BLaER1 (cell line): ENCODE data around the gene SYCE3.
"Not testable (repeated sequence)": the region's sequence is repeated elsewhere in the genome, so short reads cannot be mapped to it uniquely, and the experiment has no call there.

Source experiments
- H3K27ac ChIP-seq: shearing (Covaris generic); formaldehyde crosslinking; 2 replicates; pipeline ENCODE4 v1.8.1; 2022
- H3K27me3 ChIP-seq: shearing (Covaris generic); formaldehyde crosslinking; 2 replicates; pipeline ENCODE4 v1.8.1; 2022
- H3K36me3 ChIP-seq: shearing (Covaris generic); formaldehyde crosslinking; 2 replicates; pipeline ENCODE4 v1.8.1; 2022
- H3K4me1 ChIP-seq: shearing (Covaris generic); formaldehyde crosslinking; 2 replicates; pipeline ENCODE4 v1.8.1; 2022
- H3K4me2 ChIP-seq: shearing (Covaris generic); formaldehyde crosslinking; 2 replicates; pipeline ENCODE4 v1.8.1; 2022
- H3K4me3 ChIP-seq: shearing (Covaris generic); formaldehyde crosslinking; 2 replicates; pipeline ENCODE4 v1.8.1; 2022
- H3K9ac ChIP-seq: shearing (Covaris generic); formaldehyde crosslinking; 2 replicates; pipeline ENCODE4 v1.8.1; 2022
- H3K9me3 ChIP-seq: shearing (Covaris generic); formaldehyde crosslinking; 2 replicates; pipeline ENCODE4 v1.8.1; 2022
- H4K20me1 ChIP-seq: shearing (Covaris generic); formaldehyde crosslinking; 2 replicates; pipeline ENCODE4 v1.8.1; 2022
- Cebpa-rat ChIP-seq: shearing (Covaris generic); IDR thresholded peaks from 2 replicates; pipeline ENCODE4 v1.8.1; 2022

The SYCE3 gene

DNA sequence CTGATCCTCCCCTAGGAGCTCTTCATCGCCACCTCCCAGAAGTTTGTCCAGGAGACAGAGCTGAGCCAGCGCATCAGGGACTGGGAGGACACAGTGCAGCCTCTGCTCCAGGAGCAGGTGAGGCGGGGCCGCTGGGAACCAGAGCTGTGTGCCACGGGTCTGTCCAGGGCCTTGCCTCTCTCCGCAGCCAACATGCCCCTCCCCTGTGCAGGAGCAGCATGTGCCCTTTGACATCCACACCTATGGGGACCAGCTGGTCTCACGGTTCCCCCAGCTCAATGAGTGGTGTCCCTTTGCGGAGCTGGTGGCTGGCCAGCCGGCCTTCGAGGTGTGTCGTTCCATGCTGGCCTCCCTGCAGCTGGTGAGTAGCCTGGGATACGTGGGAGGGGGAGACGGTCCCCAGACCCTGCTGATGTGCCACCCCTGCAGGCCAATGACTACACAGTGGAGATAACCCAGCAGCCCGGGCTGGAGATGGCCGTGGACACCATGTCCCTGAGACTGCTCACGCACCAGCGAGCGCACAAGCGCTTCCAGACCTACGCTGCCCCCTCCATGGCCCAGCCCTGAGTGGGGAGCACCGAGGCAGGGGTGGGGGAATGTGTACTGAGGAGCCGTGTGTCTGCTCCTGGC, 39.8 kb downstream of the SYCE3 start:
- peaks cover 63% of the 10 kb centered on the region for H3K36me3 ChIP-seq
- H3K27ac ChIP-seq: no peak overlapping the region
- H3K9me3 ChIP-seq: no peaks in the 10 kb centered on the region
- H3K4me2 ChIP-seq: no peak overlapping the region
- peaks cover 27% of the 10 kb centered on the region for H3K4me1 ChIP-seq
- TF ChIP-seq Cebpa-rat: no peak
- peaks cover 38% of the 10 kb centered on the region for H4K20me1 ChIP-seq
- peaks cover 2% of the 10 kb centered on the region; the same call in 1 of the 2 replicates for H3K27me3 ChIP-seq
- no peak overlapping the region for H3K9ac ChIP-seq
- H3K4me3 ChIP-seq: no peak overlapping the region

DNA sequence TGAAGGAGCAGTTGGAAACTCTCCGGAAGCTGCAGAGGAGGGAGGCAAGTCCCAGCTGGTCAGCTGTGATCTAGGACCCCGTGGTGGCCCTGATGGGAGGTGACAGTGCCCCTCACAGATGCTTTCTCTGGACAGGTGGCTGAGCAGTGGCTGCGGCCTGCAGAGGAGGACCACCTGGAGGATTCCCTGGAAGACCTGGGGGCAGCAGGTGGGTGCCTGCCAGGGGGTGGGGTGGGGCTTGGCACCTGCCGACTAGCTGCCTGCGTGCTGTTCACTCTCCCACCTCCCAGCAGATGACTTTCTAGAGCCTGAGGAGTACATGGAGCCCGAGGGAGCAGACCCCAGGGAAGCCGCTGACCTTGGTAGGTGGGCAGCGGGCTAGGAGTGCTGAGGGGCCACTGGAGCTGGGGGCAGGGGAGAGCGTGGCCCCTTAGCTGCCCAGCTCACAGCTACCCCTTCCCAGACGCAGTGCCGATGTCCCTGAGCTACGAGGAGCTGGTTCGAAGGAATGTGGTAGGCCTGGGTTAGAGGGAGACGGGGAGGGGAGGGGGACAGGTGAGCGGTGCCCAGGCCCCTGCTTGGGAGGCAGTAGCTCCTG, 40.4 kb downstream of the SYCE3 start:
- Histone ChIP-seq H3K9ac (no peak overlapping the region), H3K27me3 (no peaks in the 10 kb centered on the region), H3K36me3 (peaks cover 69% of the 10 kb centered on the region), H4K20me1 (peaks cover 44% of the 10 kb centered on the region), H3K27ac (no peak overlapping the region), H3K9me3 (no peaks in the 10 kb centered on the region), H3K4me3 (no peak overlapping the region), H3K4me2 (no peak overlapping the region), H3K4me1 (peaks cover 23% of the 10 kb centered on the region)
- no peak for TF ChIP-seq Cebpa-rat

DNA sequence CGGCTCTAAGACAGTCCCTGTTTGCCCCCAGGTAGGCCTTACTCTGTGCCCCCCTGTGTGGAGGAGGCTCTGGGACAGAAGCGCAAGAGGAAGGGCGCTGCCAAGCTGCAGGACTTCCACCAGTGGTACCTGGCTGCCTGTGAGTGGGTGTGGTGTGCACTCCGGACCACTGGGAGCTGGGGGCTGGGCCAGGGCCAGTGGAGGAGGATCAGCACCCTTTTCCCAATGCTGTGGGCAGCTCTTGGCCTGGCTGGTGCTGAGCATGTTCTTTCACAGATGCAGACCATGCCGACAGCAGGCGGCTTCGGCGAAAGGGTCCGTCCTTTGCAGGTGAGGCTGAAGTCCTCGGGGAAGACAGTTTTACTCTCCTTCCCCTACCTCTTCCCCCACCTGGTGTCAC, 41.0 kb downstream of the SYCE3 start:
- Histone ChIP-seq H3K36me3 (peaks cover 75% of the 10 kb centered on the region), H3K4me3 (no peak overlapping the region), H3K9me3 (no peaks in the 10 kb centered on the region), H3K4me1 (peaks cover 23% of the 10 kb centered on the region), H3K9ac (no peak overlapping the region), H3K27ac (no peak overlapping the region), H3K27me3 (no peaks in the 10 kb centered on the region), H3K4me2 (no peak overlapping the region), H4K20me1 (peaks cover 50% of the 10 kb centered on the region)
- TF ChIP-seq Cebpa-rat: no peak

DNA sequence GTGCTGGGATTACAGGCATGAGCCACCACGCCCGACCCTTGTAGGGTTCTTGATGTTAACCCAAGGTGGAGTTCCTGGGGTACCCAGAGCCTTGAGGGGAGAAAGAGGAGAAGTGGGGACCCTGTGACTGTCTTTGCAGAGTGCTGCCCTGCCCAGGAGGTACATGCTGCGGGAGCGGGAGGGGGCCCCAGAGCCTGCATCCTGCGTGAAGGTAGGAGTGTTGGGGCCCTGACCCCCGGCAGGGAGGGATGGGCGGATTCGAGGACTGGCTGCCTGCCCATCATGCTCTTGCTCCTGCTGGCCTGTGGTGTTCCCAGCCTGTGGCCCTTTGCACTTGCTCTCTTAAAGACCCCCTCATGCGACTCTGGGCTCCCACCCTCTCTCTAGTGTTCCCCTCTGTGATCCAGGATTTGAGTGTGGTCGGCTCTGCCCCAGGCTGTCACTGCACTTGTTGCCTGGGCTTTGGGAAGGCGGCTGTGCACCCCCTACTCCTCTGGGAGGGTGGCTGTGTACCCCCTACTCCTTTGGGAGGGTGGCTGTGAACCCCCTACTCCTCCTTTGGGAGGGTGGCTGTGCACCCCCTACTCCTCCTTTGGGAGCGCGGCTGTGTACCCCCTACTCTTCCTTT, 41.8 kb downstream of the SYCE3 start:
- Histone ChIP-seq H3K9ac (no peak overlapping the region), H4K20me1 (peaks cover 57% of the 10 kb centered on the region), H3K27ac (no peak overlapping the region), H3K4me2 (no peak overlapping the region), H3K4me1 (peaks cover 27% of the 10 kb centered on the region), H3K9me3 (no peaks in the 10 kb centered on the region), H3K36me3 (peaks cover 83% of the 10 kb centered on the region), H3K4me3 (no peak overlapping the region), H3K27me3 (no peaks in the 10 kb centered on the region)
- no peak for TF ChIP-seq Cebpa-rat

DNA sequence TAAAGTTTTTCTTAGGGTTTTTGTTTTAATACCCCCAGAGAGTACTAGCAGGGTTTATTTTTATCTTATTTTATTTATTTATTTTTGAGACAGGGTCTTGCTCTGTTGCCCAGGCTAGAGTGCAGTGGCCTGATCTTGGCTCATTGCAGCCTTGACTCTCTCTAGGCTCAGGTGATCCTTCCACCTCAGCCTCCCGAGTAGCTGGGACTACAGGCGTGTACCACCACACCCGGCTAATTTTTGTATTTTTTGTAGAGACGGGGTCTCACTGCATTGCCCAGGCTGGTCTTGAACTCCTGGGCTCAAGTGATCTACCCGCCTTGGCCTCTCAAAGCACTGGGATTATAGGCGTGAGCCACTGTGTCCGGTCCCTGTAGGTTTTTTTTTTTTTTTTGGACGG, 42.5 kb downstream of the SYCE3 start:
- not testable (repeated sequence) for H3K27me3 ChIP-seq, H3K9me3 ChIP-seq, H3K4me3 ChIP-seq, H3K9ac ChIP-seq, H3K27ac ChIP-seq, H3K4me2 ChIP-seq
- Histone ChIP-seq H3K36me3 (peaks cover 87% of the 10 kb centered on the region), H3K4me1 (peaks cover 29% of the 10 kb centered on the region), H4K20me1 (peaks cover 62% of the 10 kb centered on the region)

DNA sequence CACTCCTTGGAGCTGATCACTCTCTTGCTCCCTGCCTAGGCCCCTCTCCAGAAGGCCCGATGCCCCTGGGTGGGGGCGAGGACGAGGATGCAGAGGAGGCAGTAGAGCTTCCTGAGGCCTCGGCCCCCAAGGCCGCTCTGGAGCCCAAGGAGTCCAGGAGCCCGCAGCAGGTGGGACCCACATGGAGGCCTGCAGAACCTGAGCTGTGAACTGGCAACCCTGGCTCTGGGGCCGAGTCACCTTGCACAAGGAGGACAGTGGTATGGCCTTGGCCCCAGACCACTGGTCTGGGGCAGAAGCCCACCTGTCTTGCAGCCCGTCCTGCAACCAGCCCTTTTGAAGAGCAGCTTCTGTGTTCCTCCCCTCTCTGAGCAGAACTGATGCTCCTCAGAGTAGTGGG, 43.6 kb downstream of the SYCE3 start:
- TF ChIP-seq Cebpa-rat: no peak
- H3K36me3 ChIP-seq: peaks cover 96% of the 10 kb centered on the region

DNA sequence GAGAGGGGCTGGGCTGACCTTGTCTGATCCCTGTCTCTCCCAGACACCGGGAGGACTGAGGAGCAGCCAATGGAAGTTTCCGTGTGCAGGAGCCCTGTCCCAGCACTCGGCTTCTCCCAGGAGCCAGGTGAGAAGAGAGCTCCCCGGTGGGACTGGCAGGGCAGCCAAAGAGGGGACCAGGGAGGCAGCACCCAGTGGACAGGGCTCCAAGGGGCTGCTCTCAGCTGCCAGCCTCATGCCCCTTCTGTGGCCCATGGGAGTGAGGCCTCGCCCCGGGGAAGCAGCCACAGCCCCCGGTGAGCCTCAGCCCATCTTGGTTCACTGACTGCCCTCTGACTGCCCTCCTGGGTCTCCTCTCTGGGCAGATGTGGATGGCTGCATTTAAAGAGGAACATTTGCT, 44.1 kb downstream of the SYCE3 start:
- peaks cover 17% of the 10 kb centered on the region; the same call in 1 of the 2 replicates for H3K4me1 ChIP-seq
- no peak overlapping the region for H3K4me2 ChIP-seq
- H3K27ac ChIP-seq: no peak overlapping the region
- no peaks in the 10 kb centered on the region for H3K27me3 ChIP-seq
- H3K36me3 ChIP-seq: peaks cover 91% of the 10 kb centered on the region
- no peak for TF ChIP-seq Cebpa-rat
- H3K9ac ChIP-seq: no peak overlapping the region
- H3K4me3 ChIP-seq: no peak overlapping the region
- H4K20me1 ChIP-seq: peaks cover 64% of the 10 kb centered on the region
- H3K9me3 ChIP-seq: no peaks in the 10 kb centered on the region

More for the DNA sequence above, 43.6 kb downstream of the SYCE3 start:
- Histone ChIP-seq H3K4me3 (no peak overlapping the region), H3K27ac (no peak overlapping the region), H3K4me2 (no peak overlapping the region), H4K20me1 (peaks cover 64% of the 10 kb centered on the region), H3K4me1 (peaks cover 22% of the 10 kb centered on the region), H3K9me3 (no peaks in the 10 kb centered on the region), H3K27me3 (no peaks in the 10 kb centered on the region), H3K9ac (no peak overlapping the region)

DNA sequence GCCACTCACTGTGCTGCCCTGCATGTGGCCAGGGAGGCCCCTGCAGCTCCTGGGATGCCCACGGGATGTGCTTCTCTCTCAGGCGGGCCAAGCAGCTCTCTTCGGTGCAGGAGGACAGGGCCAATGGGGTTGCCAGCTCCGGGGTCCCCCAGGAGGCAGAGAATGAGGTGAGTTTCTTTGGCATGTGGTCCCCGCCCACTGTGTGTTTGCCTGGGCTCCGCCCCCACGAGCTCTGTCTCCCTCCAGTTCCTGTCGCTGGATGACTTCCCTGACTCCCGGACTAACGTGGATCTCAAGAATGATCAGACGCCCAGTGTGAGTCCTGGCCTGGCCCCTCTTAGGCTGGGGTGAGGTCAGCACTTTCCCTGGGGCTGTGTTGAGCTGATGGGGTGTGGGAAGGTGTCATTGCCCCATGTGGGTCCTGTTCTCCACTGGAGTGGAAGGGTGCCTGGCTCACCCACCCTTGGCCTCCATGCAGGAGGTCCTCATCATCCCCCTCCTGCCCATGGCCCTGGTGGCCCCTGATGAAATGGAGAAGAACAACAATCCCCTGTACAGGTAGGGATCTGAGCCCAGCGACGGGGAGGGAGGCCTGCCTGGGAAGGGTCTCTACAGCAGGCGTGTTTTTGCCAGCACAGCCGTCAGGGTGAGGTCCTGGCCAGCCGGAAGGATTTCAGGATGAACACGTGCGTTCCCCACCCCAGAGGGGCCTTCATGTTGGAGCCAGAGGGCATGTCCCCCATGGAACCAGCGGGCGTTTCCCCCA, 45.0 kb downstream of the SYCE3 start:
- Histone ChIP-seq H4K20me1 (peaks cover 64% of the 10 kb centered on the region), H3K27ac (no peak overlapping the region), H3K4me3 (no peak overlapping the region), H3K4me2 (no peak overlapping the region), H3K36me3 (peaks cover 90% of the 10 kb centered on the region), H3K9me3 (no peaks in the 10 kb centered on the region), H3K4me1 (peaks cover 17% of the 10 kb centered on the region; the same call in 1 of the 2 replicates), H3K27me3 (no peaks in the 10 kb centered on the region), H3K9ac (no peak overlapping the region)
- TF ChIP-seq Cebpa-rat: no peak

DNA sequence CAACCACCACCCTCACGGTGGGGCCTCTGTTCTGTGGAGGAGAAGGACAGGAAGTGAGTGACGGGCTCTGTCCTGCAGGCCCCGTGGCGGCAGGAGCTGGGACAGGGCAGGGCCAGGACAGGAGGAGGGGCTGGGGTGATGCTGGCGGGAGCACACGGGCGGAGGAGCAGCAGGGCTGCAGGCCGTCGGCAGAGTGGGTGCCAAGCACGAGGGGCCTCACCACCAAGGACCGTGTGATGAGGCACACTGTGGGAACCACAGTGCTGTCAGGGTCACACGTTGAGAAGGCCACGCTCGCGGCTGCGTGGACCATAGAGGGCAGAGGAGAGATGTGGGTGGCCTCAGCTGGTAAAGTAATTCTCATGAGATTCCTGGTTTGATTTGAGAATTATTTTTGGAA, 45.8 kb downstream of the SYCE3 start:
- H4K20me1 ChIP-seq: peaks cover 69% of the 10 kb centered on the region
- H3K4me3 ChIP-seq: no peak overlapping the region
- H3K27ac ChIP-seq: no peak overlapping the region
- H3K9me3 ChIP-seq: no peaks in the 10 kb centered on the region
- H3K36me3 ChIP-seq: peaks cover 90% of the 10 kb centered on the region
- H3K27me3 ChIP-seq: no peaks in the 10 kb centered on the region
- TF ChIP-seq Cebpa-rat: no peak
- no peak overlapping the region for H3K4me2 ChIP-seq
- H3K4me1 ChIP-seq: peaks cover 17% of the 10 kb centered on the region; the same call in 1 of the 2 replicates
- H3K9ac ChIP-seq: 0 out of 2 replicates have a peak overlapping the region, but pooled peaks have one; percentile 24
